Right lobe of liver (tissue), 6 donors: ENCODE measurements around the gene REXO1. TPM values are rescaled to one million over a fixed set of nuclear protein-coding genes. Genes with fewer than 3 reads are reported as not detected.
A peak's percentile ranks its signal among the peaks of the same experiment; 100 is the strongest.
"Not testable (repeated sequence)": the region's sequence is repeated elsewhere in the genome, so short reads cannot be mapped to it uniquely, and the experiment has no call there.

Experiments used
- ATAC-seq, 4 donors: fragments of 200-7000 bp; cut with Tn5 transposase; one replicate each; pipeline ENCODE4 v1.9.1; 2020; ENCODE audit warnings: mild to moderate bottlenecking in 4 of 4, moderate library complexity in 4 of 4
- DNase-seq, 3 donors: peaks; one replicate each; pipeline ENCODE4 v3.0.0-alpha.2; 2020
- H3K27ac ChIP-seq, 3 donors: fragments of 200-600 bp; one replicate each; pipeline ENCODE4 v1.8.0; 2022
- H3K27me3 ChIP-seq, 2 donors: fragments of 200-600 bp; one replicate each; pipeline ENCODE4 v1.8.0; 2022
- H3K36me3 ChIP-seq, 4 donors: fragments of 200-600 bp; sonication (generic) in 1 of 4; one replicate each; pipeline versions ENCODE4 v1.5.1 to v1.8.0; 2017 to 2022; ENCODE audit warnings: control low read depth in 1 of 4
- H3K4me1 ChIP-seq, 4 donors: fragments of 200-600 bp; sonication (generic) in 1 of 4; one replicate each; pipeline versions ENCODE4 v1.5.1 to v1.8.0; 2017 to 2022; ENCODE audit warnings: control low read depth in 1 of 4
- H3K4me3 ChIP-seq, 3 donors: fragments of 200-600 bp; one replicate each; pipeline ENCODE4 v1.8.0; 2022
- H3K9me3 ChIP-seq, 4 donors: fragments of 200-600 bp; sonication (generic) in 1 of 4; one replicate each; pipeline versions ENCODE4 v1.5.1 to v1.8.0; 2017 to 2022; ENCODE audit warnings: control low read depth in 1 of 4
- POLR2A ChIP-seq: fragments of 450-650 bp; IDR thresholded peaks from one replicate; pipeline ENCODE4 v1.6.1; 2017; ENCODE audit warnings: antibody characterized with exemption, mild to moderate bottlenecking
- WGBS: methylation state at CpG from one replicate; pipeline ENCODE4 v1.1.6; 2018; ENCODE audit warnings: low coverage, low lambda C conversion rate; ENCODE audit not compliant: insufficient coverage; ENCODE audit errors: missing lambda C conversion rate; 5-methylcytosine and 5-hydroxymethylcytosine counted together
- intact Hi-C, 2 donors: fragments of 100-400 bp; cut with DNase I; formaldehyde crosslinking; loops; one replicate each; pipeline versions ENCODE4 v1.11.2 to v1.14.1; 2022
- total RNA-seq, 6 experiments: library from RNA; depleted of rRNA in 2 of 6; stranded (reverse); fragments of >200 nt in 2 of 6; fragmentation: NEBNext Ultra II Directional in 3 of 6; extraction: Animal tissue kit (Norgen Biotek cat#: 25700) in 3 of 6; gene quantifications; one replicate each; pipeline versions ENCODE4 v1.1.0 to v1.2.4, GENCODE V29; 2016 to 2023
- TF ChIP-seq, protein P1 (sequence below), 4 donors: fragments of 200-600 bp in 3 of 4; fragments of 450-650 bp in 1 of 4; IDR thresholded peaks; one replicate each; pipeline versions ENCODE4 v1.5.1 to v1.8.0; 2016 to 2022; ENCODE audit warnings: antibody characterized with exemption in 4 of 4, mild to moderate bottlenecking in 2 of 4
- donor health status: DM: no; HTN: yes; CAD: no.
- donor health status: DM: no; HTN: no; CAD: no.
- donor health status: DM: no; HTN: no; CAD: no.
- donor health status: DM: no; HTN: yes; CAD: no.
- donor health status: DM: no; HTN: yes; CAD: no.

The REXO1 gene
- total RNA-seq, 6 experiments from 2014 or later: 8.0 to 17.7 (median 12.6) TPM

- Histone ChIP-seq H3K36me3 (no peaks in the 10 kb centered on the region), H3K4me3 (peak overlapping the region; percentile 63 to 89 (median 80))
These were observed 35.5 kb upstream of the REXO1 start for GRCh38 chr19:1883784-1884183.

DNA sequence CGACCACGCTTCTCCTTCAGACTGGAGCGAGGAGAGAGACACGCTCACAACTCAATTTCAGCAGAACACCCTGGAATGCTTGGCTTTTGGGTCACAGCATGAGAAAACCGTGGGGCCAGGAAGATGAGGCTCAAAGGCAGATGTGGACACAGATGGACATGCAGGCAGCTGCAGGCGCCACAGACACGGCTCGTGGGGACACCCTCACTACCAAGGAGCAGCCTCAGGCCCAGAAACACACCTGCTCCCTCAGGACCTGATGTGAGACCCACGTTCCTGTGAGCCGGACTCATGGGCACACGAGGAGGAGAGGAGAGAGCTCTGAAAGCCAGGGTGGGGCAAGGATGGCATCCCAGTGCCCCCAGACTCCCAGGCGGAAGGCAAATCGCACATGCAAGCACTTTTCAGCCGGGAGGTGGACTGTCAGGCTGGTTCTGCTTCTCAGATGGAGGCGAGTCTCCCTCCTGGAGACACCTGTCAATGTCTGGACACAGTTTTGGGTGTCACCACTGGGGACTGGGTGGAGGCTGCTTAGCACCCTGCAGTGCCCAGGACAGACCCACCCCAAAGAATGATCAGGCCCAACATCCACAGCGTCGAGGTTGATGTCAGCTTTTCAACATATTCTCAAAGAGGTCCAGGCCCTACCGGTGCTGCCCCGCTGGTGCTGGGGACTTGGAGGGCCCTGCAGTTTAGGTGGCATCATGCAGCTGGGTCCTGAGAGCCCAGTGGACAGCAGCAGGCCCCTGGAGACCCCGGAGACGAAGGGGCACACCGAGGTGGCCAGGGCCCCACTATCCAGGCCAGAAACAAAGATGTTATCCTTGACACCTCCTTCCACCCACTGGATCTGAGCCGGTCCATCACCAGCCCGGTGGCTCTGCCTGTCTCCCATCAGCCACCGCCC is 34.8 kb upstream of the REXO1 start:
- TF ChIP-seq, protein P1, sequence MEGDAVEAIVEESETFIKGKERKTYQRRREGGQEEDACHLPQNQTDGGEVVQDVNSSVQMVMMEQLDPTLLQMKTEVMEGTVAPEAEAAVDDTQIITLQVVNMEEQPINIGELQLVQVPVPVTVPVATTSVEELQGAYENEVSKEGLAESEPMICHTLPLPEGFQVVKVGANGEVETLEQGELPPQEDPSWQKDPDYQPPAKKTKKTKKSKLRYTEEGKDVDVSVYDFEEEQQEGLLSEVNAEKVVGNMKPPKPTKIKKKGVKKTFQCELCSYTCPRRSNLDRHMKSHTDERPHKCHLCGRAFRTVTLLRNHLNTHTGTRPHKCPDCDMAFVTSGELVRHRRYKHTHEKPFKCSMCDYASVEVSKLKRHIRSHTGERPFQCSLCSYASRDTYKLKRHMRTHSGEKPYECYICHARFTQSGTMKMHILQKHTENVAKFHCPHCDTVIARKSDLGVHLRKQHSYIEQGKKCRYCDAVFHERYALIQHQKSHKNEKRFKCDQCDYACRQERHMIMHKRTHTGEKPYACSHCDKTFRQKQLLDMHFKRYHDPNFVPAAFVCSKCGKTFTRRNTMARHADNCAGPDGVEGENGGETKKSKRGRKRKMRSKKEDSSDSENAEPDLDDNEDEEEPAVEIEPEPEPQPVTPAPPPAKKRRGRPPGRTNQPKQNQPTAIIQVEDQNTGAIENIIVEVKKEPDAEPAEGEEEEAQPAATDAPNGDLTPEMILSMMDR (IDR thresholded peaks at IDR 0.05): no peak
- TF ChIP-seq POLR2A: no peak
- peak overlapping the region in 2 of 3 donors; percentile 63 to 80 for H3K4me3 ChIP-seq
- ATAC-seq: no peak
- peak overlapping the region in 2 of 3 donors; percentile 33 to 86 for H3K27ac ChIP-seq
- H3K9me3 ChIP-seq: no peaks in the 10 kb centered on the region
- no peaks in the 10 kb centered on the region for H3K36me3 ChIP-seq
- WGBS: 66% methylated on average over 6 of the region's 25 CpGs
- intact Hi-C loops: no loop called here
- DNase-seq: no peak
- peaks cover 0 to 9% (median 2%) of the 10 kb centered on the region in 4 donors for H3K4me1 ChIP-seq
- H3K27me3 ChIP-seq: no peaks in the 10 kb centered on the region

More at GRCh38 chr19:1883784-1884183, 35.5 kb upstream of the REXO1 start:
- Histone ChIP-seq H3K27me3 (no peaks in the 10 kb centered on the region), H3K9me3 (no peaks in the 10 kb centered on the region), H3K27ac (peak overlapping the region in 2 of 3 donors; percentile 33 to 86), H3K4me1 (peaks cover 0 to 9% (median 2%) of the 10 kb centered on the region in 4 donors)
- WGBS: 37% methylated on average over 5 of the region's 8 CpGs
- ATAC-seq: no peak
- no peak for DNase-seq
- intact Hi-C loops: no loop called here
- TF ChIP-seq, protein P1 (IDR thresholded peaks at IDR 0.05): no peak
- TF ChIP-seq POLR2A: no peak

GRCh38 chr19:1882089-1882785 is 34.0 kb upstream of the REXO1 start:
- ATAC-seq (peak in 3 of 4 donors; percentile 2 to 11 (median 4)), DNase-seq (peak in 1 of 3 donors; percentile 34)
- H3K4me3 ChIP-seq: peak overlapping the region in 1 of 3 donors; percentile 12
- 67% methylated on average over 18 of the region's 31 CpGs for WGBS
- no peaks in the 10 kb centered on the region for H3K27me3 ChIP-seq
- H3K4me1 ChIP-seq: peaks cover 0 to 9% (median 2%) of the 10 kb centered on the region in 4 donors
- H3K9me3 ChIP-seq: no peaks in the 10 kb centered on the region
- H3K36me3 ChIP-seq: no peaks in the 10 kb centered on the region
- H3K27ac ChIP-seq: peak overlapping the region in 2 of 3 donors; percentile 49 to 86
- intact Hi-C loops: no loop called here
- no peak for TF ChIP-seq POLR2A
- TF ChIP-seq, protein P1 (IDR thresholded peaks at IDR 0.05): no peak

- ATAC-seq, H3K4me3 ChIP-seq, H3K9me3 ChIP-seq, DNase-seq, H3K36me3 ChIP-seq, H3K27me3 ChIP-seq, intact Hi-C loops: not testable (repeated sequence)
- WGBS: no CpG with 5 or more reads among the region's 44 CpGs
- Histone ChIP-seq H3K4me1 (peaks cover 0 to 11% (median 2%) of the 10 kb centered on the region in 4 donors), H3K27ac (peak overlapping the region in 2 of 3 donors; percentile 49 to 86)
These were observed 33.3 kb upstream of the REXO1 start for GRCh38 chr19:1881393-1882088.
